ENCODE results near the gene ZNF823.
"Not testable (repeated sequence)": the region's sequence is repeated elsewhere in the genome, so short reads cannot be mapped to it uniquely, and the experiment has no call there.

The ZNF823 gene

DNA sequence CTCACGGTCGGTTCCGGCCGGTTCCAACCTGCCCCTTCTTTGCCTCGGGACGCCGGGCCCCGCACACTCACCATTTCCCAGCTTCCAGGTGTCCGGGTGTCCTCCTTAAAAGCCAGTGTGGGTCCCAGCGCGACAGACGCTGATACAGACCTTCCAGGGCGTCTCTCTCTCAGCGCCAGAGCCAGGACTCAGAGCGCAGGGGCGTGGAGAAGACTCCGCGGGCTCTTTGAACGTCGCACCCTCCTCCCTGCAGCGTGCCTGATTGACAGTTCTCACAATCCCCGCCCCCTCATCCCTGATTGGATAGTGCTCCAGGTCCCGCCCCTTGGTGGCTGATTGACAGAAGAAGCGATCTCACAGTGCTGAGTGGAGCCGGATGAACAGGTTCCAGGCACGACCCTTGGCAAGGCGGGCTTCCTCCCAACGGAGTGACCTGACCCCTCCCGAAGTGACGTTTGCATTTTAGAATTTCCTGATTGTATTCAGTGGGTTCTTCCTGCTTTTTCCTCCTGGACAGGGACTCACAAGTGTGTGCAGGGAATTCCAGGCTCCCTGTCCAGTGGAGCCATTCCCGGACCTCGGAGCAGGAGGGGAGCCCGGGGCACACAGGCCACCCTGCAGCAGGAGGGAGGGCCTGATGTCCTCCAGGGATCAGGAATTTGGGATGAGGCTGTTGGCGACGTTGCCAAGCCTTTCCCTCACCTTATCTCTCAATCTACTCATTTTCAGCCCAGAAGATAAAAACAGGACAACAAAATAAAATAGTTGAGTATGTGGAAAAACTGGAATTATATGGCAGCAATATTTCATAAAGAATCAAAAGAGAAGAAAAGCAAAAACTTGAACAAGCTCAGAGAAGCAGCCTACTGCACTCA is at the start of gene ZNF823:
TSS of gene ZNF823 (minus strand) at position 201 of the 875 bp plus-strand sequence. CDS start at position 74, 127 bp downstream.
- DNase-seq: peak; percentile 87

DNA sequence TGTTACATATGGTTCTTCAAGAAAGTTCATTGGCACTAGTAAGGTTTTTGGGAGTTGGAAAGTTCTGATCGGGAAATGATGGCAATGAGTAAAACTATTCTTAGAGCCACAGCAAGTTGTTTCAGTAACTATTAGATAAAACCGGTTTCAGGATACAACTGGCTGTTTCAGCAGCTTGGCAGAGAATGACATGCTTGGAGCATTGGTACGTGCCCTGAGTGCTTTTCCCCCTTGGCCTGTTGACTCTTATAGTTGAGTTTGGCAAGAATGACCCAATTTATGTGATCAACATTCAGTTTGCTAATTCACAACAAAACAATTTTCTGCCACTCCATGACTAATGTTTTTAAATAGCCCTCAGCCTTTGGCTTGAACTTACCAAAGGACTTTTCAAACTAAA is 48.8 kb upstream of the ZNF823 start:
- DNase-seq: no peak

DNA sequence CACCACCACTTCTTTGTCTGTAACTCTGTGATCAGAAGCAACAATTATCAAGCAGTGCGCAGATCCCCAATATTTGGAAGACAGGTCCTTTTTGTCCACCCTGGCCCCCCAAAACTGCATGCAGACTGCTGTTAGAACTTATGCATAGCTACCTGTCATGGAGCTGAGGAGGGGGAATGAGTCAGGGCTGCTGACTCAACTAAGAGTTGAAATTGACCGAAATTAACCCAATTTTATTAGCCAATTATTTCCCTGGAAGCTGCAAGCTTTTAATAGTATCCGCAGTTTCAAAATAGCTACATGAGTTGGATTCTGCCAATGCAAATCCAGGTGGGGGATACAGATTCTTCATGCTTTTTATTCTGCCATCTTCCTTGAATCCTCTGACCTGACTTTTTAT is 45.6 kb upstream of the ZNF823 start:
- DNase-seq: no peak

DNA sequence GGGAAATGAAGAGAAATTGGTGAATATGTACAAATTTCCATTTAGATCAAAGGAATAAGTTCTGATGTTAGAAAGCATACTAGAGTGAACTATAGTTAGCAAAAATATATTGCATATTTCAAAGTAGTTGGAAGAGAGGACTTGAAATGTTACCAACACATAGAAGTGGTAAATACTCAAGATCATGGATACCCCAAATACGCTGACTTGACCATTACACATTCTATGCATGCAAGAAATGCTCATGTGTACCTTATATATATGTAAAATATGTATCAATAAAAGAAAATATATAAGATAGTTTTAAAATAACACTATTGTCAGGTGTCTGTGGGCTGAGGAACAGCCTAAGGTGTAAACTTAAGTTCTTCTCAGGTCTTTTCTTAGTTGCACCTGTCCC is 45.0 kb upstream of the ZNF823 start:
- DNase-seq: no peak

DNA sequence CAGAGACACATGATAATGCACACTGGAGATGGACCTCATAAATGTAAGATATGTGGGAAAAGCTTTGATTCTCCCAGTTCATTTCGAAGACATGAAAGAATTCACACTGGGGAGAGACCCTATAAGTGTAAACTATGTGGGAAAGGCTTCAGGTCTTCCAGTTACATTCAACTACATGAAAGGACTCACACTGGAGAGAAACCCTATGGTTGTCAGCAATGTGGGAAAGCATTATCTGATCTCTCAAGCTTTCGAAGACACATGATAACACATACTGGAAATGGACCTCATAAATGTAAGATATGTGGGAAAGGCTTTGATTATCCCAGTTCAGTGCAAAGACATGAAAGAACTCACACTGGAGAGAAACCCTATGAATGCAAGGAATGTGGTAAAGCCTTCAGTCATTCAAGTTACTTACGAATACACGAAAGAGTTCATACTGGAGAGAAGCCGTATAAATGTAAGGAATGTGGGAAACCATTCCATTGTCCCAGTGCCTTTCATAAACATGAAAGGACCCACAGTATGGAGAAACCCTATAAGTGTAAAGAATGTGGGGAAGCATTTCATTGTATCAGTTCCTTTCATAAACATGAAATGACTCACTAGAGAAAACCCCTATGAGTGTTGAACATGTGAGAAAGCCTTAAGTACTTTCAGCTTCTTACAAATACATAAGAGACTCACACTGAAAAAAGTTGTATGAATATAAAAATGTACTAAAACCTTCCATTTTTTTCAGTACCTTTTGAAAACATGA is 42.7 kb upstream of the ZNF823 start:
- no peak for DNase-seq

DNA sequence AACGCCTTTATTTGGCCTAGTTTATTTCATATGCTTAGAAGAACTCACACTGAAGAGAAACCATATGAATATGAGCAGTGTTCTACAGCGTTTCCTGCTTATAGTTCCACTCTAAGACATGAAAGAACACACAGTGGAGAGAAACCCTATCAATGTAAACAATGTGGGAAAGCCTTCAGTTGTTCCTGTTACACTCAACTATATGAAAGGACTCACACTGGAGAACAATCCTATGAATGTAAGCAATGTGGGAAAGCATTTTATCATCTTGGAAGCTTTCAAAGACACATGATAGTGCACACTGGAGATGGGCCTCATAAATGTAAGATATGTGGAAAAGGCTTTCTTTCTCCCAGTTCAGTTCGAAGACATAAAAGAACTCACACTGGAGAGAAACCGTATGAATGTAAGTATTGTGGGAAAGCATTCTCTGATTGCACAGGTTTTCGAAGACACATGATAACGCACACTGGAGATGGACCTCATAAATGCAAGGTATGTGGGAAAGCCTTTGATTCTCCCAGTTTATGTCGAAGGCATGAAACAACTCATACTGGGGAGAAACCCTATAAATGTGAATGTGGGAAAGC is 41.8 kb upstream of the ZNF823 start:
- DNase-seq: no peak

DNA sequence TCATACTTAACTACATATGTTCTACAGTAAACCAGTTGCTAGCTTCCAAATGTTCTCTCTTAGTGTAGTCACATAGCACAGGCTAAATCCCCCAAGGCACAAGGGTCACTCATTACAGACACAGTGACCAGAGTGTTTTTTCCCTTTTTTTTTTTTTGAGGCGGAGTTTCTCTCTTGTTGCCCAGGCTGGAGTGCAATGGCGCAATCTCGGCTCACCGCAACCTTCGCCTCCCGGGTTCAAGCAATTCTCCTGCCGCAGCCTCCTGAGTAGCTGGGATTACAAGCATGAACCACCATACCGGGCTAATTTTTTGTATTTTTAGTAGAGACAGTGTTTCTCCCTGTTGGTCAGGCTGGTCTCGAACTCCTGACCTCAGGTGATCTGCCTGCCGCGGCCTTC is 37.9 kb upstream of the ZNF823 start:
- not testable (repeated sequence) for DNase-seq

DNA sequence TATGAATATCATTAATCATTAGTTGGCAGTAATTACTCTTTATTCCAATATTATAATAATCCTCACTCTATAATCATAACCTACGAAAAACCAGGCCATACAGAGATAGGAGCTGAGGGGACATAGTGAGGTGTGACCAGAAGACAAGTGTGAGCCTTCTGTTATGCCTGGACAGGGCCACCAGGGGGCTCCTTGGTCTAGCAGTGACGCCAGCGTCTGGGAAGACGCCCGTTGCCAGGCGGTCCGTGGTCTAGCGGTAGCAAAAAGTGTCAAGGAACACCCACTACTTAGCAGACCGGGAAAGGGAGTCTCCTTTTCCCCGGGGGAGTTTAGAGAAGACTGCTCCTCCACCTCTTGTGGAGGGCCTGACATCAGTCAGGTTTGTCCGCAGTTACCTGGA is 32.8 kb upstream of the ZNF823 start:
- DNase-seq: not testable (repeated sequence)

DNA sequence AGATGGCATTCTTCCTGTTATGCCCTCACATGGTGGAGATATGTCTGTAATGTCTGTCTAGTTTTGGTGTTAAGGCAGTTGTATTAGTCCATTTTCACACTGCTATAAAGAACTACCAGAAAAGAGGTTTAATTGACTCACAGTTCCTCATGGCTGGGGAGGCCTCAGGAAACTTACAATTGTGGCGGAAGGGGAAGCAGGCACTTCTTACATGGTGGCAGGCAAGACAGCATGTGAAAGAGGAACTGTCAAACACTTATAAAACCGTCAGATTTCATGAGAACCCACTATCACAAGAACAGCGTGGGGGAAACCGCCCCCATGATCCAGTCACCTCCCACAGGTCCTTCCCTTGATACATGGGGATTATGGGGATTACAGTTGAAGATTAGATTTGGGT is 31.2 kb upstream of the ZNF823 start:
- DNase-seq: no peak

DNA sequence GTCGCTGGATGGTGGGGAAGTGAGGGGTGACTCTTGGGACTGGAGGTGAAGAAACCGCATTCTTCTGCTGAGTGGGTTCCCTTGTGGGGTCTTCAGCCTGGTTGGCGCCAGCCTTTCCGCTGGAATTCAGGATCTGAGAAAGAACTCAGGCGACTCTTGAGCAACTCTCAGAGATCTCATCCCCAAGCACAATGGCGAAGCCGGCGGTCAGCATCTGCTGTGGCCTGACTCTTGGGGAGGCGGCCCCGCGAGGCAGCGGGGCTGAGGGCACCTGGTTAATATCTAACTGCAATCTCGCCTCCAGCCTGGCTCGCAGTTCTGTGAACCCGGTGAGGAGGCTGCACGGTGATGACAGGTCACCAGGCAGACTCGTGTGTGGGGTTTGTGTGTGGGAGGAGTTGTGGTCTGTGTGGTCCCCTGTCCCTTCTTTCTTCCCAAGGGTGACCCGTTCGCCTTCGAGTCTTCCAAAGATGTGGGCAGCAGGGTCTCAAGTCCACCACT is 28.9 kb upstream of the ZNF823 start:
- DNase-seq: no peak

DNA sequence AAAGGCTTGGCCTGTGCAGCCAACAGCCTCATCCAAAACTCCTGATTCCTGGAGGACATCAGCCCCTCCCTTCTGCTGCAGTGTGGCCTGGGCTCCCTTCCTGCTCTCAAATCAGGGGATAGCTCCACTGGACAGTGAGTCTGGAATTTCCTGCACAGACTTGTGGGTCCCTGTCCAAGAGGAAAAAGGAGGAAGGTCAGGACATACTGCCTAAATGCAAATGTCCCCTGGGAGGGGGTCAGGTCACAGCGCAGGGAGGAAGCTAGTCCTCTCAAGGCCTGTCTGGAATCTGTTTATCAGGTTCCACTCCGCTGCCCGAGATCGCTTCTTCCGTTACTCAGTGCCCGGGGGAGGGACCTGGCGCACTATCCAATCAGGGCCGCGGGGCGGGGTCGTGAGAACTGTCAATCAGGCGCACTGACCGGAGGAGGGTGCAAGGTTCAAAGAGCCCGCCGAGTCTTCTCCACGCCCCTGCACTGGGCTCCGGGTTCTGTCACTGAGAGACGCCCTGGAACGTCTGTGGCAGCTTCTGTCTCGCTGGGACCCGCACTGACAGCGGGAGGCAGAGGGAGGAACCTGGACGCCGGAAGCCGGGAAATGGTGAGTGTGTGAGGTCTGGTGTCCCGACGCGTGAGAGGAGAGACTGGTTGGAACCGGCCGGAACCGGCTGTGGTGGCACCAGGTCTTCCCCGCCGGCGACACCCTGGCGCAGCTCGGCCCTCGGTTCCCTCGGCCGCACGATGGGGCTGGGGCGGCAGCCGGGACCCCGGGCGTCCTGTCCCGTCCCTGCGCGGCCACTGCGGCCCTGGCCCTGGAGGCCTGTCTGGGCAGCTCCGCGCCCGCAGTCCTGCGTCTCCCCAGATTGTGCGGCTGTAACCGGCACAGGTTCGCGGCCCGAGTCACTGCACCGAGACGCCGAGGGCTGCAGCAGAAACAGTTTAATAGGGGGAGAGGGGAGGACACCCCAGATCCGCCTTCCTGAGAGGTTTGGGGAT is 28.1 kb upstream of the ZNF823 start, which contains the start of gene ZNF441:
TSS of gene ZNF441 (plus strand) at position 404 of the 995 bp plus-strand sequence. CDS start at position 598, 194 bp downstream.
- DNase-seq: peak; percentile 80

DNA sequence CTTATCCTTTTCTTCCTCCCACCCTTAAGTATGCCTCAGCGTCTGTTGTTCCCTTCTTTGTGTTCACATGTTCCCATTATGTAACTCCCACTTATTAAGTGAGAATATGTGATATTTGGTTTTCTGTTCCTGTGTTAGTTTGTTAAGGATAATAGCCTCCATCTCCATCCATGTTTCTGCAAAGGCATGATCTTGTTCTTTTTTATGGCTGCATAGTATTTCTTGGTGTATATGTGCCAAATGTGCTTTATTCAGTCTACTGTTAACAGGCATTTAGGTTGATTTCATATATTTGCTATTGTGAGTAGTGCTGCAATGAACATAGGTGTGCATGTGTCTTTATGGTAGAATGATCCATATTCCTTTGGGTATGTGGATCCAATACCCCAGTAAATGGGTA is 24.9 kb upstream of the ZNF823 start:
- DNase-seq: no peak

DNA sequence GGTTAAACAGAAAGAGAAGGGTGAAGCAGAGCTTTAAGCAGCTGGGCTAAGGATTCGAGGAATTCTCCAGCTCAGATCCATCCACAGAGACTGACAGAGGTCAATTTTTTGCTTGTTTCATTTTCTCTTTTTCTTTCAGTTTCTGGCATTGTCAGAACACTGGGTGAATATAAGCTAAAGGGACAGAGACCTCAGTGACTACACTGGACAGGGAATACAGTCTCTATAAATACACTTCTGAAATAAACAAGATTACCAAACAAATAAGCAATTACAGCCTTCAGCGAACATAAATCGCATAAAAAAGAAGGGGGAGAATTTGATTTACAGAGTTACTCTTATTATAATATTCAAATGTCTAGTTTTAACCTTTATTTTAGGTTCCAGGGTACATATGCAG is 24.4 kb upstream of the ZNF823 start:
- DNase-seq: no peak

DNA sequence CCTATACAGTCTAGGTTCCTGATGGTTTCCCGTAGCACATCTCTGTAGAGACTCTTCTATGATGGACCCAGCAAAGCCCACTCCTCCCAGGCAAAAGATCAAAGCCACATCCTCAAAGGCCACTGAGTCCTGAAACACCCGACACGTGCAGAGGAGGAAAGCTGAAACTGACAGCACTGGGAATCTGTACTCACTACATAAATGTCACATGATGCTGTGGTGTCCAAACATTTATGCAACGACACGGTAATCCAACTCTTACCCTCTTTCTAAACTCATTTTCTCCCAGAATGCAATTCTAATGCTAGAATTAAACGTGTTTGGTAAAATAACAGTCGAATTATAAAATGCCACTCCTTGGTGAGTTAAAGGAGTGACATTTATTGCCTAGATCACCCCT is 21.1 kb upstream of the ZNF823 start:
- DNase-seq: no peak

DNA sequence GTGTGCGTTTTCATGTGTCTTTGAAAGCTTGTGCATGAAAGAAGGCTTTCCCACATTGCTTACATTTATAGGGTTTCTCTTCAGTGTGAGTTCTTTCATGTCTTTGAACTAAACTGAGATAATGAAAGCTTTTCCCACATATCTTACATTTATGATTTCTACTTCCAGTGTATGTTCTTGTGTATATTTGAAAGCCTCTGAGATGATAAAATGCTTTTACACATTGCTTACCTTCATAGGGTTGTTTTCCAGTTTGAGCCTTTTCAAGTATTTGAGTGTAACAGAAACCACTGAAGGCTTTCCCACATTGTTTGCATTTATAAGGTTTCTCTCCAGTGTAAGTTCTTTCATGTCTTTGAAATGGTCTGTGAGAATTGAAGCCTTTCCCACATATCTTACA is 18.2 kb upstream of the ZNF823 start:
- no peak for DNase-seq

DNA sequence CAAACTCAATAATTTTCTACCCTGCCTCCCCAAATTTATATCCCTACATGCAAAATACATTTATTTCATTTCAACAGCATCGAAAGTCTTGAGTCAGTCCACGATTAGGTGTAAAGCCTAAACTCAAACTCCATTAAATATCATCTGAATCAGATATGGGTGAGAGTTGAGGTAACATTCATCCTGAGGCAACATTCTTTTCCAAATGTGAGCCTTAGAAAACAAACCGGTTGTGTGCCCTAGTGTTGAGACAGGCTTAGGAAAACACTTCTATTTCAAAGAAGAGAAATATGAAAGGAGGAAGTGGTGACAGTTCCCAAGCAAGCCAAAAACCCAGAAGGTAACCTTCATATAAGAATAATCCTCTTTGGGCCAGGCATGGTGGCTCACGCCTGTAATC is 15.9 kb upstream of the ZNF823 start:
- no peak for DNase-seq

DNA sequence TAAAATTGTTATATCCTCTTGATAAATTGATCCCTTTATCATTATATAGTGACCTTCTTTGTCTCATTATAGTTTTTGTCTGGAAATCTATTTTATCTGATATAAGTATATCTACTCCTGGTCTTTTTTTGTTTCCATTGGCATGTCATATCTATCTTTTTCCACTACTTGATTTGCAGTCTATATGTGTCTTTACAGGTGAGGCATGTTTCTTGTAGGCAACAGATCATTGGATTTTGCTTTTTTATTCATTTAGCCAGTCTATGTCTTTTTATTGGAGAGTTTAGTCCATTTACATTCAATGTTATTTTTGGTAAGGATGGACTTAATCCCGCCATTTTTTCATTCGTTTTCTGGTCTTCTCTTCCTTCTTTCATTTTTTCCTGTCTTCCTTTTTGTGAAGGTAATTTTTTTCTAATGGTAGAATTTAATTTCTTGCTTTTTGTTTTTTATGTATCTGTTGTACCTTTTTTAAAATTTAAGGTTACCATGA is 13.5 kb upstream of the ZNF823 start:
- no peak for DNase-seq

DNA sequence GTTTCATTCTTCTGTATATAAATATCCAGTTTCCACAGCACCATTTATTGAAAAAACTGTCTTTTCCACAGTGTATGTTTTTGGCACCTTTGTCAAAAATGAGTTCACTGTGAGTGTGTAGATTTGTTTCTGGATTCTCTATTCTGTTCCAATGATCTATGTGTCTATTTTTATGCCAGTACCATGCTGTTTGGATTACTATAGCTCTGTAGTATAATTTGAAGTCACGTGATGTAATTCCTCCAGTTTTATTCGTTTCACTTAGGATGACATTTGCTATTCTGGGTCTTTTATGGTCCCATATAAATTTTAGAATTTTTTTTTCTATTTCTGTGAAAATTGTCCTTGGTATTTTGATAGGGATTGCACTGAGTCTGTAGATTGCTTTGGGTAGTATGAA is 11.0 kb upstream of the ZNF823 start:
- DNase-seq: no peak

DNA sequence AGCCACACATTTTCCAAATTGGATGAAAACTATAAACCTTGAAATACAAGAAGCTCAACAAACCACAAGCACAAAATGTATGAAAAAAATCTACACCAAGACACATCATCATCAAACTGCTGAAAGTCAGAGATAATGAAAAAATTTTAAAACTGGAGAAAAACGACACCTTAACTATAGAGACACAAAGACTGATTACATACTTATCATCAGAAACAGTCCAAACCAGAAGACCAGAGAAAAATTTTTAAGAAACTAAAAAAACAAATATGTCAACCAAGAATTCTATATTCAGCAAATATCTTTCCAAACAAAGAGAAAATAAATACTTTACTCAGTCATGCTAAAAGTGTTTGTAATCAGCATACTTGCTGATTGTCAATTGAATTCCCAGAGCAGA is 8.5 kb upstream of the ZNF823 start:
- no peak for DNase-seq

DNA sequence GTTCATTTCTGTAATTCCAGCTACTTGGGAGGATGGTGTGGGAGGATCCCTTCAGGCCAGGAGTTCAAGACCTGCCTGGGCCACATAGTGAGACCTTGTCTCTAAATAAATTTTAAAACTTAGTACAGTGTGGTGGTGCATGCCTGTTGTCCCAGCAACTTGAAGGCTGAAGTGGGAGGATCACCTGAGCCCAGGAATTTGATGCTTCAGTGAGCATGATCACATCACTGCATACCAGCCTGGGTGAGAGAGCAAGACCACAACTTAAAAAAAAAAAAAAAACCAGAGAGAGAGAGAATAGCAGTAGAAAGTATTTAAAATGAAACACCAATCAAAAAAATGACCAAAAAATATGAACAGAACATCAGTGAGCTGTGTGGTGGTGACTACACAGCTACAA is 7.1 kb upstream of the ZNF823 start:
- no peak for DNase-seq

DNA sequence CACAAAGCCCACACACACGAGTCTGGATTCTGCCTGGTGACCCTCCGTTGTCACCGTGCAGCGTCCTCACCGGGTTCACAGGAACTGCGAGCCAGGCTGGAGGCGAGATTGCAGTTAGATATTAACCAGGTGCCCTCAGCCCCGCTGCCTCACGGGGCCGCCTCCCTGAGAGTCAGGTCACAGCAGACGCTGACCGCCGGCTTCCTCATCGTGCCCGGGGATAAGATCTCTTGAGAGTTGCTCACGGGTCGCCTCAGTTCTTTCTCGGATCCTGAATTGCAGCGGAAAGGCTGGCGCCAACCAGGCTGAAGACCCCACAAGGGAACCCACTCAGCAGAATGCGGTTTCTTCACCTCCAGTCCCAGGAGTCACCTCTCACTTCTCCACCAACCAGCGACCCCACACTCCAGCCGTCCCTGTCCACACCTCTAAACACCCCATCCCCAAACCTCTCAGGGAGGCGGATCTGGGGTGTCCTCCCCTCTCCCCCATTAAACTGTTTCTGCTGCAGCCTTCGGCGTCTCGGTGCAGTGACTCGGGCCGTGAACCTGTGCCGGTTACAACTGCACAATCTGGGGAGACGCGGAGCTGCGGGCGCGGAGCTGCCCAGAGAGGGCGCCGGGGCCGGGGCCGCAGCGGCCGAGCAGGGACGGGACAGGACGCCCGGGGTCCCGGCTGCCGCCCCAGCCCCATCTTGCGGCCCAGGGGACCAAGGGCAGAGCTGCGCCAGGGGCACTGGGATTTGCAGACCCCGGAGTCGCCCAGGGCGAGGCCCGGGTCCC is 591 bp downstream of the ZNF823 start:
- no peak for DNase-seq
